Measurements from ENCODE around the gene ANKDD1A.

The ANKDD1A gene

GRCh38 chr15:64895285-64896065, 16.2 kb upstream of the ANKDD1A start:
- no peak for DNase-seq (ENCODE audit: low spot score)

GRCh38 chr15:64896371-64897069, 15.2 kb upstream of the ANKDD1A start:
- DNase-seq (ENCODE audit: low spot score) = no peak

- peak; percentile 25 for DNase-seq (ENCODE audit: low spot score)
Observed at GRCh38 chr15:64897345-64897985, 14.2 kb upstream of the ANKDD1A start.

GRCh38 chr15:64898406-64898805, 13.3 kb upstream of the ANKDD1A start:
- DNase-seq (ENCODE audit: low spot score) = no peak

- no peak for DNase-seq (ENCODE audit: low spot score)
Observed at GRCh38 chr15:64901141-64901540, 10.6 kb upstream of the ANKDD1A start.

- no peak for DNase-seq (ENCODE audit: low spot score)
Observed at GRCh38 chr15:64901914-64902313, 9.8 kb upstream of the ANKDD1A start.

- no peak for DNase-seq (ENCODE audit: low spot score)
Observed at GRCh38 chr15:64902863-64903262, 8.8 kb upstream of the ANKDD1A start.

- DNase-seq (ENCODE audit: low spot score) = no peak
Observed at GRCh38 chr15:64903326-64903950, 8.3 kb upstream of the ANKDD1A start.

- no peak for DNase-seq (ENCODE audit: low spot score)
Observed at GRCh38 chr15:64904189-64904588, 7.5 kb upstream of the ANKDD1A start.

- peak; percentile 34 for DNase-seq (ENCODE audit: low spot score)
Observed at GRCh38 chr15:64905119-64905831, 6.4 kb upstream of the ANKDD1A start.

- DNase-seq (ENCODE audit: low spot score) = no peak
Observed at GRCh38 chr15:64905941-64906340, 5.8 kb upstream of the ANKDD1A start.

GRCh38 chr15:64906402-64906801, 5.3 kb upstream of the ANKDD1A start:
- no peak for DNase-seq (ENCODE audit: low spot score)

GRCh38 chr15:64907991-64908390, 3.7 kb upstream of the ANKDD1A start:
- DNase-seq (ENCODE audit: low spot score) = no peak

- no peak for DNase-seq (ENCODE audit: low spot score)
Observed at GRCh38 chr15:64909546-64909945, 2.2 kb upstream of the ANKDD1A start.

- DNase-seq (ENCODE audit: low spot score) = no peak
Observed at GRCh38 chr15:64912379-64913325, 950 bp downstream of the ANKDD1A start.

GRCh38 chr15:64915518-64916227, 4.0 kb downstream of the ANKDD1A start:
- DNase-seq (ENCODE audit: low spot score) = no peak

GRCh38 chr15:64916365-64916764, 4.7 kb downstream of the ANKDD1A start:
- no peak for DNase-seq (ENCODE audit: low spot score)

GRCh38 chr15:64917211-64917610, 5.5 kb downstream of the ANKDD1A start:
- no peak for DNase-seq (ENCODE audit: low spot score)

- DNase-seq (ENCODE audit: low spot score) = no peak
Observed at GRCh38 chr15:64919721-64920120, 8.0 kb downstream of the ANKDD1A start.

GRCh38 chr15:64921711-64922110, 10.0 kb downstream of the ANKDD1A start:
- peak; percentile 63 for DNase-seq (ENCODE audit: low spot score)

Data from LoVo (cell line).